ENCODE results near the gene ASTN2.

The ASTN2 gene

DNA sequence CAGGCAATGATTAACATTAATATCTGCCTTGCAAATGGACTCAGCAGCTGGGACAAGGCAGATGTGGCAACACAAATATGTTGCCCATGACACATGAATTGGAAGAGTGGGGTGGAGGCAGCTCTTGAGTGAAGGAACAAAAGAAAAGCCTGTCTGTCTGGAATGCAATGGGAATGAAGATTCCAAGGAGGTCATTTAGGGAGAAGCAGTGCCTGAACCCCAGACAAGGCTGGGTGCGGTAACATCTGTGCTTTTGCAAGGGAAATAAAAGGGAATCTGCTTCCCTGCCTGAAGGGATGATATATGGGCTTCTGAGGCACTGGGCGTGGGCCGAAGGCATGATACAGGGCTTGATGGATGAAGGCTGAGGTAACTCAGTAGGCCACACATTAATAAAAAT is 821.9 kb downstream of the ASTN2 start:
- DNase-seq, result no peak

DNA sequence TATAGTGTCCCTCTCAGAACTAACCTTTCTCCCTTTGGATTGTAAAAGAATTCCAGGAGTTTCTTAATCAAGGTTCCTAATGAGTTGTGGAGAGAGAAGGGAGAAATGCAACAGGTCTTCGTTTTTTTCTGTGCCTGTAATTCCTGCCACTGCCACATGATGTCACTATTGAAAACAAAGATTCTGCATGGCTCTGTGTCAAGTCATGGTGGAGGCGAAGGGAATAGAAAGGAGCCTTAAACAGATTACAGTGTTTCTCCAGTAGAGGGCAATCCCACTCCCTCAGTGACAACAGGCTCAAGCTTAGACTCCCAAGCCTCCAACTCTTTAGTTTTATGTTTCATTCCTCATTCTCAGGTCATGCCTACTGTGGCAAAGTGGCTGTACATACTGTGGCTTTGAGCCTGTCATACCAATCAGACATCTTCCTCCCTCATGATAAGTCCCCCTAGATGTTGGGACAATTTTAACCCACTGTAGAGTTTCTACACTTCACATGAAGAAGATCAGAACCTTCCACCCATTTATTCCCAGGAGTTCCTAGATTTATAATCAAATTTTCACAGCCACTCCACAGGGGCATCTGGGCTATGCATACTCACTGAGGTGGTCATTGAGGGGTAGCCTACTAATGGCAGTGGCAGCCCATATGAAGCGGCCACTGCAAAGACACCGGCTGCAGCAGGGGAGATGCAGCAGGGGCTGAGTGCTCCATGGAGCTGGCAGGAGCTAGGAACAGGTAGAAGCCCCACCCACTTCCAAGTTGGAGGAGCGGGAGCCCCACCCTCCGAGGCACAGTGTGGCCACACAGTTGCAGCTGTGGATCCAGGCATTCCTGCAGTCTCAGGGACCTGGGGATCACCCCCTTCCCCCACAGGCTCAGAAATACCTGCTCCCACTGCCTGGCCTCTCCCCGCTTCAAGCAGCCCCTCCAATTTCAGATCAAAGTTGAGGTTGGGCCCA is 825.2 kb downstream of the ASTN2 start:
- DNase-seq, result peak in 1 of 2 experiments; percentile 13

DNA sequence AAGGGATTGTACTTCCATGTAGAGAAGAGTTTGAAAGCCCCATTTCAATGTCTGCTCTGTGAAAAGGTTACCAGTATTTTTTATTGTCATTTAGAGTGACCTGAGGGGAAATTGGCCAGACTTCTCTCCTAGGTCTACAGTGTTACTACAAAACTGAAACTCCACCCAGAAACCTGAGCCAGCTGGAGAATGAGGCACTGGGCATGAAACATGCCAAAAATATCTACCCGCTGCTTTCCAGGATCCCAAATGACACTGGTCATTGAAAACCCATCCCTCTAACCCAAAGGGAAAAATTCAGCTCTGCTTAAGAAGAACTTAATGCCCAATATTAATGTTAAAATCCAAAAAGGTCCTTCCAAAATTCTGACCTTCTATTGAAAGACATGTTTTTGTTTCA is 826.9 kb downstream of the ASTN2 start:
- DNase-seq, result no peak

- no peak for DNase-seq
These were observed 829.0 kb downstream of the ASTN2 start for GRCh38 chr9:116585896-116586295.

GRCh38 chr9:116585204-116585603 is 829.7 kb downstream of the ASTN2 start:
- no peak for DNase-seq

DNA sequence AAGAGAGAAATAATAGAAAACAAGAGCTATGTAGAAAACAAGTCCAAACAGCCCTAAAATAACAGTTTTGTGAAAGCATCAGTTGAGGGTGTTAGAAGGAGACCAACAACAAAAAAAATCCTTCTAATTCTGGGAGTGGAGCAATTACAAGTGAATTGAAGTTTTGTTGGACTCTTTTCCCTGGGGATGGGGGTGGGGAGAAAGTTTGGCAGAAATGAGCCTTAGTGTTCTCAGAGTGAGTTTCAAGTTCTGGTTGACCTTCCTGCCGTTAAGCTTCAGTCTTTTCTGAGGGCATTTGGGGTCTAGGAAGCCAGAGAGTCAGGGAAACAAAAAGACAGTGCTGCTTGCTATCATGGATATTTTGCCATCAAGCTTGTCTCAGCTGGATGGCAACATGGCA is 834.0 kb downstream of the ASTN2 start:
- no peak for DNase-seq

DNA sequence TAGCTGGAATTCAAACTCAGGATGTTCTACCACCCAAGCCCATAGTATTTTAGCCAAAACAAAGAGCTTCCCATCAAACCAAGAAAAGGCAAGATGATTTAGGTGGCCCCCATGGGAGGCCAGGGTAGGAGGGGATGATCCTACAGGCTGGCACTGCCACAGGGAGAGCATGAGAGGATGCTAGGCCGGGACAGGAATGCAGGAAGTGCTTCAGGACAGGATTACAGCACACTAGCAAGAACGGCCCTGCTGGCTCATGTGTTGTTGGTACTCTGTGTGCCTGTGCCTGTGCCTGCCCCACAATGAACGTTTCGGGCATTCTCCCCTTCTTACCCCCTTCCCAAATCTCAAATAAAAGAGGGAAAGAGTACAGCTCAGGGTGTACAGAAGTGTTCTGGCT is 838.5 kb downstream of the ASTN2 start:
- DNase-seq, result no peak

- DNase-seq, result peak; percentile 22 to 60
These were observed 840.7 kb downstream of the ASTN2 start for GRCh38 chr9:116574027-116574679.

DNA sequence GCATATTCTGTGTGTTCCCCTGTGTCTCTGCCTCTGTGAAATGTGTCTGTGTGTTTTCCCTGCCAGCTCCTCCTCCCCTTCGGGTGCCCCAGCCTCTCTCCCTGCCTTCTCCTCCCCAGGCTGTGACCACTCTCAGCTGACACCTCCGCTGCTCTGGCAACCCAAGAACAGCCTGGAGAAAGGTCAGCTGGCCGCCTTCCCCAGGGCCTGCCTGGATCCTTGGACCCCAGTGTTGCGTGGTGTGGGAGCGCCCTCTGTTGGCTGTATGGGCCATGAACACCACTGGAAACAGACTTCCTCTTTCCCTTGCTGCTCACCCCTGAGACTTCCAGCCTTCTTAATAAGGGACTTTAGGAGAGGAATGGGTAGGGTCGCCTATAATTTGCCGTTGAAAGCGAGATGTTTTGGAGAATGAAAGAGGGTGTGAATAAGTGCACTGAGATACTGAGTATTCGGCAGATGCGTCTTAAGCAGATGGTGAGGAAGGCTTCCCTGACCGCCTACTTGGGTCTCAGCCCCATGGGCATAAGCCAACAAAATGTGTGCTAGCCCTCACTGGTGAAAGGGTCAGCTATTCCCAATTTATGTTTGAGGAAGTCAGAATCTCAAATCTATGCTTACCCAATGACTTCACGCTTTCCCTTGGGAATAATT is 842.6 kb downstream of the ASTN2 start:
- peak; percentile 54 to 58 for DNase-seq

DNA sequence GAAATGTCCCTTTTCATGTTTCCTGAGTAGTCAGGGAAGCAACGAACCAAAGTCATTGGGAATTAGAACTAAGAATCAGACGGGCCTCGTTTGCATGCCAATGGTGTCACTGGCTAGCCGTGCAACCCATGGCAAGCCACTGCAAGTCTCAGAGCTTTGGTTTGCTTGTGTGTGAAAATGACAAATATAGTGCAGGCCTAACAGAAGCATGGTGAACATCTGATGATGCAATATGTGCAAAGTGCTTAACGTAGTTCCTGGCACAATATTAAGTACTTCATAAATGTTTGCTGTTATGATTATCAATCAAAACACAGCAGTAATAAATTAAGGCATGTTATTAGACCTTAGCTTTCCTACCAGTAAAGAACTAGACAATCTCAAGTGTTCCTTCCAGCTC is 845.7 kb downstream of the ASTN2 start:
- no peak for DNase-seq

GRCh38 chr9:116566677-116567488 is 848.0 kb downstream of the ASTN2 start:
- DNase-seq, result no peak

GRCh38 chr9:116565986-116566385 is 848.9 kb downstream of the ASTN2 start:
- no peak for DNase-seq

DNA sequence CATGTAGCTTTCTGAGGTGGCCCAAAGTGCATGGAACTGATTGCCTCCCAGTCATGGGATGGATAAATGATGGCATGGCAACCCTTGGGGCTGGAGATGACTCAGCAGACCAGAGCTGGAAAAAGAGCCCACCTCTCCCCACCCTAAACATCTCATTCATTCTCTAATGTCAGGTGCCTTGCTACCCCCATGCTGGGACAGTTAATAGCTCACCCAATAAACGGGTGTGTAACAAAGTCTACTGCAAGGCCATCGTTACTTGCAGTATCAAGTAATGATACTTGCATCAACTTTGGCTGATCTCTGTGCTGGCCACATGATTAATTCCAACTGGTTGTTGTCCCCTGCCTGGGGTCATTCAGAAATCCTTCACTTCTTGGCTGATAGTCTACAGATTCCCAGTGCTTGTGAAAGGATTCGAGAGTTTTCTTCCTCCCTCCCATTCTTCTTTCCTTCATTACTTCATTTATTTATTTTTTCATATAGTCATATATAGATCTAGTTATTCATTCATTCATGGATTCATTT is 850.5 kb downstream of the ASTN2 start:
- DNase-seq, result no peak

GRCh38 chr9:116558818-116559540 is 855.9 kb downstream of the ASTN2 start:
- no peak for DNase-seq

GRCh38 chr9:116558035-116558434 is 856.8 kb downstream of the ASTN2 start:
- DNase-seq, result no peak

- DNase-seq, result peak in 1 of 2 experiments; percentile 28
These were observed 859.2 kb downstream of the ASTN2 start for GRCh38 chr9:116555556-116556155.

DNA sequence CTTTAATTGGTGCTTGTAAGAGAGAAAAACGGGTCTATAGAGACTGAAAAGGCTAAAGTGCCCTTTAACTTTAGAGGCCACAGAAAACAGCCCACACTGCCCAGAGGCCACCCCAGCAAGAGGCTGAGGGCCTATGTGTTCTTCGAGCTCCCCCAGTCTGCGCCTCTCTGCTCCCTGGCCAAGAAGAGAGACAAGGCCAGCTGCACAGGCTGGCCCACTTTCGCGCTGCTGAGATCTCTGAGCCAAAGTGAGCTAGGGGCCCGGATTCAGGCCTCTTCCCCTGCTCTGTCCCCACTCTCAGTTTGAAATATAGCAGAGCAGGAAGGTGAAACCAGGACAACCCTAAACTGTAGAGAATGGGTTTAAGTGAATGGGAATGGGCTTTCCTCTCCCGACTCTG is 859.7 kb downstream of the ASTN2 start:
- DNase-seq, result no peak

- DNase-seq, result no peak
These were observed 864.0 kb downstream of the ASTN2 start for GRCh38 chr9:116550696-116551436.

- DNase-seq, result no peak
These were observed 864.8 kb downstream of the ASTN2 start for GRCh38 chr9:116549786-116550660.

Measured in NCI-H2081 (cell line).